Prostate gland (tissue), 2 donors: ENCODE results near the gene CPT2. TPM values are rescaled to one million over a fixed set of nuclear protein-coding genes. Genes with fewer than 3 reads are reported as not detected.

Experiments
- DNase-seq: peaks from one replicate; pipeline ENCODE4 v3.0.0-alpha.2; 2019; ENCODE audit warnings: low spot score
- H3K27ac ChIP-seq, 2 donors: fragments of 200-600 bp; sonication (generic); 2 replicates each; pipeline ENCODE4 v1.5.1; 2017 to 2019
- H3K27me3 ChIP-seq: fragments of 200-600 bp; sonication (generic); replicated peaks from 2 replicates; pipeline ENCODE4 v1.5.1; 2019; ENCODE audit not compliant: insufficient read depth
- H3K36me3 ChIP-seq, 2 donors: fragments of 200-600 bp; sonication (generic); 1 replicate in 1 of 2; 2 replicates in 1 of 2; pipeline versions ENCODE4 v1.5.1 to v1.8.1; 2017 to 2019
- H3K4me1 ChIP-seq: fragments of 200-600 bp; sonication (generic); replicated peaks from 2 replicates; pipeline ENCODE4 v1.5.1; 2019
- H3K4me3 ChIP-seq, 2 donors: fragments of 200-600 bp; sonication (generic); 2 replicates each; pipeline ENCODE4 v1.5.1; 2017 to 2019
- H3K9me3 ChIP-seq: fragments of 200-600 bp; sonication (generic); 2 replicates; pipeline ENCODE4 v1.5.1; 2017
- POLR2A ChIP-seq: fragments of 450-650 bp; IDR thresholded peaks from one replicate; pipeline ENCODE4 v1.6.1; 2016; ENCODE audit warnings: antibody characterized with exemption, mild to moderate bottlenecking
- POLR2AphosphoS5 ChIP-seq: sonication (generic); formaldehyde crosslinking; IDR thresholded peaks from one replicate; pipeline ENCODE4 v1.6.1; 2017; ENCODE audit warnings: antibody characterized with exemption
- WGBS: methylation state at CpG from one replicate; pipeline ENCODE4 v1.1.5; 2018; 5-methylcytosine and 5-hydroxymethylcytosine counted together
- intact Hi-C: fragments of 100-400 bp; cut with DNase I; formaldehyde crosslinking; loops from one replicate; pipeline ENCODE4 v1.14.2; 2022
- total RNA-seq, 2 donors: library from RNA; depleted of rRNA; stranded (reverse); fragments of >200 nt; gene quantifications; one replicate each; pipeline ENCODE4 v1.1.0, GENCODE V29; 2016
- TF ChIP-seq, protein P1 (sequence below), 4 experiments: fragments of 200-600 bp in 2 of 4; fragments of 450-650 bp in 2 of 4; sonication (generic) in 2 of 4; IDR thresholded peaks; 1 replicate in 3 of 4; 2 replicates in 1 of 4; pipeline ENCODE4 v1.5.1; 2016 to 2019; ENCODE audit warnings: antibody characterized with exemption in 4 of 4, mild to moderate bottlenecking in 2 of 4, moderate library complexity in 2 of 4

Gene CPT2
- total RNA-seq, 2 donors from 2014 or later: 30.6 to 48.1 TPM

GRCh38 chr1:53238197-53239155 lies 41.9 kb downstream of the CPT2 start, which contains the start of gene MAGOH:
TSS of gene MAGOH (minus strand) at chr1:53238518. CDS start at chr1:53238448, 70 bp downstream.
- Histone ChIP-seq H3K4me1 (no peaks in the 10 kb centered on the region), H3K27me3 (no peaks in the 10 kb centered on the region), H3K9me3 (no peaks in the 10 kb centered on the region), H3K36me3 (no peaks in the 10 kb centered on the region), H3K27ac (peak within 1 kb of the TSS; percentile 62 to 69), H3K4me3 (peak within 1 kb of the TSS; percentile 87 to 90)
- TF ChIP-seq POLR2AphosphoS5 (peak; percentile 99), POLR2A (peak; percentile 53)
- TF ChIP-seq, protein P1, sequence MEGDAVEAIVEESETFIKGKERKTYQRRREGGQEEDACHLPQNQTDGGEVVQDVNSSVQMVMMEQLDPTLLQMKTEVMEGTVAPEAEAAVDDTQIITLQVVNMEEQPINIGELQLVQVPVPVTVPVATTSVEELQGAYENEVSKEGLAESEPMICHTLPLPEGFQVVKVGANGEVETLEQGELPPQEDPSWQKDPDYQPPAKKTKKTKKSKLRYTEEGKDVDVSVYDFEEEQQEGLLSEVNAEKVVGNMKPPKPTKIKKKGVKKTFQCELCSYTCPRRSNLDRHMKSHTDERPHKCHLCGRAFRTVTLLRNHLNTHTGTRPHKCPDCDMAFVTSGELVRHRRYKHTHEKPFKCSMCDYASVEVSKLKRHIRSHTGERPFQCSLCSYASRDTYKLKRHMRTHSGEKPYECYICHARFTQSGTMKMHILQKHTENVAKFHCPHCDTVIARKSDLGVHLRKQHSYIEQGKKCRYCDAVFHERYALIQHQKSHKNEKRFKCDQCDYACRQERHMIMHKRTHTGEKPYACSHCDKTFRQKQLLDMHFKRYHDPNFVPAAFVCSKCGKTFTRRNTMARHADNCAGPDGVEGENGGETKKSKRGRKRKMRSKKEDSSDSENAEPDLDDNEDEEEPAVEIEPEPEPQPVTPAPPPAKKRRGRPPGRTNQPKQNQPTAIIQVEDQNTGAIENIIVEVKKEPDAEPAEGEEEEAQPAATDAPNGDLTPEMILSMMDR (IDR thresholded peaks at IDR 0.05): peak in 2 of 4 experiments; percentile 12 to 35
- WGBS: 2% methylated on average over 60 of the region's 64 CpGs
- intact Hi-C loops: no loop called here
- peak; percentile 88 for DNase-seq

GRCh38 chr1:53241828-53242227 lies 45.2 kb downstream of the CPT2 start:
- Histone ChIP-seq H3K27ac (no peak overlapping the region), H3K36me3 (no peaks in the 10 kb centered on the region), H3K4me1 (no peaks in the 10 kb centered on the region), H3K9me3 (no peaks in the 10 kb centered on the region), H3K27me3 (no peaks in the 10 kb centered on the region), H3K4me3 (no peak overlapping the region)
- DNase-seq: no peak
- intact Hi-C loops: no loop called here
- TF ChIP-seq, protein P1 (IDR thresholded peaks at IDR 0.05): no peak
- TF ChIP-seq POLR2A: no peak
- TF ChIP-seq POLR2AphosphoS5: no peak
- WGBS: 91% methylated on average over 2 of the region's 2 CpGs

GRCh38 chr1:53242381-53242780 lies 45.8 kb downstream of the CPT2 start:
- DNase-seq: no peak
- Histone ChIP-seq H3K9me3 (no peaks in the 10 kb centered on the region), H3K4me3 (no peak overlapping the region), H3K4me1 (no peaks in the 10 kb centered on the region), H3K36me3 (no peaks in the 10 kb centered on the region), H3K27me3 (no peaks in the 10 kb centered on the region), H3K27ac (no peak overlapping the region)
- intact Hi-C loops: no loop called here
- 74% methylated on average over 4 of the region's 4 CpGs for WGBS
- no peak for TF ChIP-seq POLR2AphosphoS5
- TF ChIP-seq, protein P1 (IDR thresholded peaks at IDR 0.05): no peak
- no peak for TF ChIP-seq POLR2A

DNA sequence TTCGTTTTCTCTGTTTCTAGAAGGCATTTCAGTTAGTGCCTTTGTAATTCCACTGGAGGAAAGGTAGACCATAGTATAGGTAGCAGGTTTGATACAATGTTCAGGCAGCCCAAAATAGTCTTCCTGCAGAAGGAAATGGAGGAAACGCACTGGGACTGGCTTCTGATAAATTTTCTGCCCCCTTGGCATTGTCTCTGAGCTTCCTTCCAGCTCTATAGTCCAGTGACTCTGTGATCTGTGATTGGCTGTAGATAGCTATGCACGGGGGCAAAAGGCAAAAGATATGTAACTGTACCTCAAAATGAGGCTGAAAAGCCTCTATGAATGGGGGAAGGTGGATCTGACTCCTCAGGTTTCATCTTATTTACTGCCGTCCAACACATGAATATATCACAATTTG lies 47.5 kb downstream of the CPT2 start:
- Histone ChIP-seq H3K4me3 (no peak overlapping the region), H3K27me3 (no peaks in the 10 kb centered on the region), H3K4me1 (no peaks in the 10 kb centered on the region), H3K36me3 (no peaks in the 10 kb centered on the region), H3K27ac (no peak overlapping the region), H3K9me3 (no peaks in the 10 kb centered on the region)
- no peak for DNase-seq
- WGBS: 81% methylated on average over 4 of the region's 4 CpGs
- TF ChIP-seq POLR2A (no peak), POLR2AphosphoS5 (no peak)
- TF ChIP-seq, protein P1 (IDR thresholded peaks at IDR 0.05): no peak
- intact Hi-C loops: no loop called here
